Esophagus (tissue), 2 donors: ENCODE measurements around the gene EMD. TPM values are rescaled to one million over a fixed set of nuclear protein-coding genes. Genes with fewer than 3 reads are reported as not detected.

ENCODE experiments used
- H3K27ac ChIP-seq, 2 donors: one replicate each; pipeline ENCODE4 v1.5.1; 2013; ENCODE audit warnings: low read depth in 2 of 2, mild to moderate bottlenecking in 2 of 2, inconsistent platforms in 1 of 2, low read length in 1 of 2, moderate library complexity in 1 of 2
- H3K27me3 ChIP-seq, 2 donors: one replicate each; pipeline ENCODE4 v1.6.1; 2013; ENCODE audit warnings: low read length in 2 of 2, control low read depth in 1 of 2, mild to moderate bottlenecking in 1 of 2; ENCODE audit not compliant: insufficient read depth in 2 of 2, control insufficient read depth in 1 of 2
- H3K36me3 ChIP-seq, 2 donors: one replicate each; pipeline ENCODE4 v1.6.1; 2013; ENCODE audit warnings: low read length in 1 of 2; ENCODE audit not compliant: control insufficient read depth in 2 of 2, insufficient read depth in 2 of 2
- H3K4me1 ChIP-seq, 2 donors: one replicate each; pipeline ENCODE4 v1.6.1; 2013; ENCODE audit warnings: low read length in 1 of 2; ENCODE audit not compliant: control insufficient read depth in 2 of 2, insufficient read depth in 2 of 2
- H3K4me3 ChIP-seq, 2 donors: one replicate each; pipeline ENCODE4 v1.5.1; 2013; ENCODE audit warnings: low read length in 2 of 2, mild to moderate bottlenecking in 2 of 2, low read depth in 1 of 2, moderate library complexity in 1 of 2
- H3K9me3 ChIP-seq, 2 donors: one replicate each; pipeline ENCODE4 v1.6.1; 2013; ENCODE audit warnings: mild to moderate bottlenecking in 2 of 2, low read depth in 1 of 2, low read length in 1 of 2, moderate library complexity in 1 of 2; ENCODE audit not compliant: control insufficient read depth in 2 of 2, insufficient read depth in 1 of 2
- WGBS, 2 donors: extraction: QIAGEN DNeasy Blood & Tissue Kit; methylation state at CpG; one replicate each; pipeline ENCODE4 v1.1.7; 2013; 5-methylcytosine and 5-hydroxymethylcytosine counted together
- polyA plus RNA-seq, 2 donors: library from polyadenylated mRNA; stranded (reverse); fragments of 200-250 nt; gene quantifications; one replicate each; pipeline ENCODE4 v1.2.3, GENCODE V29; 2013
- donor health status: healthy with polysubstance abuse.
- donor health status: Bipolar disorder and iron deficiency.

Gene EMD
- polyA plus RNA-seq, 2 donors = 66.5 to 83.9 TPM

GRCh38 chrX:154369449-154370299, 9.4 kb upstream of the EMD start:
- peaks cover 0 to 32% of the 10 kb centered on the region in 2 donors for H3K36me3 ChIP-seq
- peaks cover 0 to 14% of the 10 kb centered on the region in 2 donors for H3K4me1 ChIP-seq
- 3 to 37% methylated on average over 13 of the region's 13 CpGs for WGBS, 2 donors
- peak overlapping the region; percentile 90 to 94 for H3K27ac ChIP-seq
- peak overlapping the region; percentile 57 to 75 for H3K4me3 ChIP-seq
- peaks cover 0 to 6% of the 10 kb centered on the region in 2 donors for H3K9me3 ChIP-seq
- no peaks in the 10 kb centered on the region for H3K27me3 ChIP-seq

DNA sequence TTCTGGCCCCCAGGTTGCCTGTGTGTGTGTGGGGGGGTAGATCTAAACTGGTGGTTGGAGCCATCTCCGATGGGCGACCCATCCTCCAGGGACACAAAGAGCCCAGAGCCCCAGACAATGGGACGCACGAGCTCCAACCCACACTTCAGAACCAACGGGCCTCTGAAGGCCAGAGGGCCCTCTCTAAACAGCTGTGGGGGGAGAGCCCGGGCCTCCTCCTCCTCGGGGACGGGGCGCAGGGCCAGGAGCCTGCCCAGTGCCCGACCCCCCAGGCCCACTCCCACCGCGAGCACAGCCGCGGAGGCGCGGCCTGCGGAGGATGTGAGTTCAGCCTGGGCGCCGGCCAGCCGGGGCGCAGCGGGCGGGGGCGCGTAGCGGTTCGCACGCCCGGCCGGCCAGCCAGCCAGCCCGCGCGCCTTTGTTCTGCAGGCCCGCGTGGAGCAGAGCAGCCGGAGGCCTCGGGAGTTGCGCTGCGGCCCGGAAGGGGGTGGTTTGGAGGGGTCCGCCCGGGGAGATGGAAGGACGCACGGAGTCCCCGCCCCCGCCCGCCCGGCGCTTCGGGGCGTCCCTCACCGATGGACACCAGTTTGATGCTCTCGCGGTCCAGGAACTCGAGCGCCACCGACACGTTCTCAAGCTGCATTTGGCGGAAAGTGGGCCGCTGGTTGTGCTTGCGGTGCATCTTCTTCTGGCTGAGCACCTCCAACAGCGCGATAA, 8.6 kb upstream of the EMD start:
- Histone ChIP-seq H3K9me3 (peaks cover 0 to 8% of the 10 kb centered on the region in 2 donors), H3K4me1 (peaks cover 0 to 14% of the 10 kb centered on the region in 2 donors), H3K27ac (peak overlapping the region; percentile 90 to 94), H3K36me3 (peaks cover 0 to 25% of the 10 kb centered on the region in 2 donors), H3K4me3 (peak overlapping the region; percentile 57 to 75), H3K27me3 (no peaks in the 10 kb centered on the region)
- WGBS, 2 donors = 0 to 18% methylated on average over 61 to 63 of the region's 63 CpGs

DNA sequence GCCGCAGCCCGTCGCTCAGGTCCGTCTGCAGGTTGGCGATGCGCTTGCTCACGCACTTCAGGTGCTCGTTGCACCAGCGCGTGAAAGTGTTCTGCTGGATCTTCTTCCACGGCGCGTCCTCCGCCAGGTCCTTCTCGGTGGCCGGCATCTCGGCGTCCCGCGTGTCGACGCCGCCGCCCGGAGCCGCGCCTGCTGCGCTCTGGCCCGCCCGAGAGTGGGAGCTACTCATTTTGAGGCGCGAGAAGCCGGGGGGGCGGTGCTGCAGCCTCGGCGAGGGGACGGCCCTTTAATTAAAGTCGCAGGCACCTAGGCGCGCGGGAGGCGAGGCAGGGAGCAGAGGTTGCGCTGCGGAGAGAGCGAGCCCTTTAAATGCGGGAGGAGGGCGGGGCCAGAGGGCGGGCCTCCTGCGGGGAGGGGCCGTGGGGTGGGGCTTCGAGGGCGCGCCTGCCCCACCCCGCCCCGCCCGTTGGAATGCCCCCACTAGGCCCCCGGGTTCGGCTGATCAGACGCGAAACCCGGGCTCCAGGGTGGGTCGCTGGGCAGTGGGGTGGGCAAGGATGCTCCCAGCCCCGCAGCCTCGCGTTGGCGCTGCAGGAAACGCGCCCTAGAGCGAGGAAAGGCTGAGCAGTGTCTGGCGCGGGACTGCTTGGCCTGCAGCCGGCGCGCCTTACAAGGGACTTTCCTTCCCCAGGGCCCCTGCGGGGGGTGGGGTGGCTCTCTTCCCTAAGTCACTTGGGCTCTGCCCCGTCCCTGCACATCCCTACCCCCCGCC, 7.9 kb upstream of the EMD start:
- Histone ChIP-seq H3K9me3 (peaks cover 0 to 8% of the 10 kb centered on the region in 2 donors), H3K4me1 (peaks cover 0 to 14% of the 10 kb centered on the region in 2 donors), H3K27ac (peak overlapping the region; percentile 90 to 94), H3K36me3 (peaks cover 0 to 19% of the 10 kb centered on the region in 2 donors), H3K27me3 (no peaks in the 10 kb centered on the region), H3K4me3 (peak overlapping the region; percentile 57 to 75)
- WGBS, 2 donors = 0 to 20% methylated on average over 54 to 77 of the region's 77 CpGs

GRCh38 chrX:154371789-154372300, 7.2 kb upstream of the EMD start:
- Histone ChIP-seq H3K4me3 (peak overlapping the region; percentile 36 to 58), H3K9me3 (peaks cover 0 to 8% of the 10 kb centered on the region in 2 donors), H3K27ac (peak overlapping the region; percentile 45 to 94), H3K27me3 (no peaks in the 10 kb centered on the region), H3K4me1 (peaks cover 0 to 14% of the 10 kb centered on the region in 2 donors), H3K36me3 (peaks cover 0 to 13% of the 10 kb centered on the region in 2 donors)
- WGBS, 2 donors = 4 to 28% methylated on average over 23 to 43 of the region's 43 CpGs

DNA sequence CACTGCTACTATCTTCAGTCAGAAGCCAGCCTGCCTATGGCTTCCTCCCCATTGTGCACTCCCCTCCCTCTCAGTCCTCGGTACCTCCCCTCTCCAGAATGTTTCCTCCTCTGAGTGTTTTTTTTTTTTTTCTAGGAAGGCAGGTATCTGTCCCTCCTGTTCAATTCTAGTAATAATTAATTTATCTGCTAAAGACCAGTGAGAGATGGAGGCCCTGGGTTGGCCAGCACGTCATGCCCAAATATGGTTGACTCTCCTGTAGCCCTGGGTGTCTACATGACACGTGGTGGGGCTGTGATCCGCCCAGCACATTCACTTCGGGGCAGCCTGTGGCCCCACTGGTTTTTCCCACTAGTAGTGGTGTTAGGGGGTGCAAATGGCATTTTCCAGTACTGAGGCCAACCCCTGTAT, 6.5 kb upstream of the EMD start:
- Histone ChIP-seq H3K9me3 (peaks cover 0 to 8% of the 10 kb centered on the region in 2 donors), H3K27me3 (no peaks in the 10 kb centered on the region), H3K36me3 (peaks cover 0 to 6% of the 10 kb centered on the region in 2 donors), H3K4me3 (peak overlapping the region; percentile 36 to 58), H3K27ac (peak overlapping the region; percentile 88 to 92), H3K4me1 (peaks cover 0 to 12% of the 10 kb centered on the region in 2 donors)
- 10 to 30% methylated on average over 5 of the region's 5 CpGs for WGBS, 2 donors

GRCh38 chrX:154373340-154374306, 5.5 kb upstream of the EMD start:
- Histone ChIP-seq H3K36me3 (no peaks in the 10 kb centered on the region), H3K4me3 (peak overlapping the region; percentile 43 to 51), H3K9me3 (peaks cover 0 to 8% of the 10 kb centered on the region in 2 donors), H3K4me1 (peaks cover 0 to 4% of the 10 kb centered on the region in 2 donors), H3K27me3 (no peaks in the 10 kb centered on the region), H3K27ac (peak overlapping the region; percentile 88 to 92)
- WGBS, 2 donors = 5 to 40% methylated on average over 23 of the region's 23 CpGs

- peaks cover 0 to 8% of the 10 kb centered on the region in 2 donors for H3K9me3 ChIP-seq
- H3K27ac ChIP-seq = peak within 1 kb of the TSS; percentile 88 to 92
- H3K4me3 ChIP-seq = peak within 1 kb of the TSS; percentile 43 to 51
- H3K36me3 ChIP-seq = no peaks in the 10 kb centered on the region
- WGBS, 2 donors = 3 to 29% methylated on average over 74 to 95 of the region's 95 CpGs
- no peaks in the 10 kb centered on the region for H3K27me3 ChIP-seq
- H3K4me1 ChIP-seq = peaks cover 0 to 4% of the 10 kb centered on the region in 2 donors
Observed at GRCh38 chrX:154374313-154375155, 4.6 kb upstream of the EMD start, which contains the start of gene FLNA. Gene FLNA, minus strand, starts transcription at chrX:154374634. Its CDS starts 3,389 bp downstream, at chrX:154371245.

- no peaks in the 10 kb centered on the region for H3K27me3 ChIP-seq
- peaks cover 0 to 8% of the 10 kb centered on the region in 2 donors for H3K9me3 ChIP-seq
- peak overlapping the region; percentile 0 to 43 for H3K4me3 ChIP-seq
- peaks cover 0 to 7% of the 10 kb centered on the region in 2 donors for H3K4me1 ChIP-seq
- WGBS, 2 donors = 37 to 68% methylated on average over 10 of the region's 10 CpGs
- peak overlapping the region; percentile 88 to 92 for H3K27ac ChIP-seq
- no peaks in the 10 kb centered on the region for H3K36me3 ChIP-seq
Observed at GRCh38 chrX:154375156-154375504, 4.0 kb upstream of the EMD start.
